ENCODE results near the gene WASHC4. TPM values are rescaled to one million over a fixed set of nuclear protein-coding genes. Genes with fewer than 3 reads are reported as not detected.

The WASHC4 gene
- total RNA-seq, 1 experiment from 2014 or later = 41.2 TPM

- no peak overlapping the region for H3K23ac ChIP-seq (ENCODE audit: insufficient read length, low read depth, low read length)
- no peaks in the 10 kb centered on the region for H3K27me3 ChIP-seq (ENCODE audit: insufficient read depth, low read length)
- no peaks in the 10 kb centered on the region for H4K20me1 ChIP-seq (ENCODE audit: control insufficient read depth, insufficient read depth, insufficient read length)
- H2BK15ac ChIP-seq (ENCODE audit: low read depth, low read length) = no peak overlapping the region
- no peaks in the 10 kb centered on the region for H3K9me3 ChIP-seq (ENCODE audit: control insufficient read depth, low read depth, low read length)
- Mint-ChIP-seq H3K27me3 (ENCODE audit: low read depth) (no peaks in the 10 kb centered on the region), H3K9me3 (no peaks in the 10 kb centered on the region), H3K27ac (no peak overlapping the region), H3K36me3 (ENCODE audit: insufficient read depth in 1 of 3, low read depth in 3 of 3) (peaks cover 20 to 66% (median 58%) of the 10 kb centered on the region in 3 experiments; a peak in 6 of 7 replicates), H3K4me1 (peaks cover 3 to 4% of the 10 kb centered on the region in 2 experiments), H3K4me3 (no peak overlapping the region)
- DNase-seq = no peak
- no peaks in the 10 kb centered on the region for H3K79me1 ChIP-seq (ENCODE audit: insufficient read depth, low read depth, low read length, poor library complexity, severe bottlenecking)
- H3K4ac ChIP-seq (ENCODE audit: low read depth, low read length) = no peak overlapping the region
- H3K4me1 ChIP-seq (ENCODE audit: insufficient read depth, low read length) = no peaks in the 10 kb centered on the region; the same call in 1 of the 2 replicates
- 100% methylated on average over 2 of the region's 3 CpGs for WGBS (ENCODE audit: extremely low coverage, insufficient read length, low lambda C conversion rate)
- H3K14ac ChIP-seq (ENCODE audit: insufficient read depth, low read length) = no peak overlapping the region
- H2AK5ac ChIP-seq (ENCODE audit: insufficient read length, low read length) = no peak overlapping the region
- no peak overlapping the region for H3K18ac ChIP-seq (ENCODE audit: insufficient read length, low read depth, low read length)
- H4K5ac ChIP-seq (ENCODE audit: insufficient read length, low read depth, low read length) = no peak overlapping the region
- no peak overlapping the region for H4K8ac ChIP-seq (replicated peaks; ENCODE audit: insufficient read length, low read depth, low read length)
- H3K79me2 ChIP-seq (ENCODE audit: insufficient read depth, low read length) = no peaks in the 10 kb centered on the region
- no peak overlapping the region for H3K56ac ChIP-seq (ENCODE audit: insufficient read length, low read depth, low read length)
- no peak for TF ChIP-seq CTCF (conservative IDR thresholded peaks at IDR 0.05)
- H2BK20ac ChIP-seq (ENCODE audit: low read depth, low read length, poor library complexity, severe bottlenecking) = no peak overlapping the region
- H3K4me2 ChIP-seq (ENCODE audit: insufficient read depth, insufficient read length, low read length) = no peak overlapping the region
- no peak overlapping the region for H3K9ac ChIP-seq (ENCODE audit: extremely low read depth, insufficient read length, low read length)
- no peak overlapping the region for H2BK12ac ChIP-seq (ENCODE audit: insufficient read length, low read depth, low read length)
- no peak overlapping the region for H3T11ph ChIP-seq (ENCODE audit: low read length)
- H2BK5ac ChIP-seq (ENCODE audit: insufficient read length, low read length) = no peak overlapping the region
- H2AFZ ChIP-seq (ENCODE audit: low read length) = no peak overlapping the region
- no peak overlapping the region for H4K91ac ChIP-seq (ENCODE audit: insufficient read length, low read depth, low read length)
- no peak overlapping the region for H3K27ac ChIP-seq (ENCODE audit: insufficient read length, low read depth, low read length)
- H3K23me2 ChIP-seq (ENCODE audit: insufficient read length, low read depth, low read length, poor library complexity, severe bottlenecking) = no peaks in the 10 kb centered on the region
- H2BK120ac ChIP-seq (ENCODE audit: low read depth, low read length, poor library complexity, severe bottlenecking) = no peak overlapping the region
These were observed 54.6 kb downstream of the WASHC4 start for GRCh38 chr12:105162174-105162573.
